OCI-LY1 (cell line): ENCODE measurements around the gene FOXC2.

Experiments used
- H2AFZ ChIP-seq: fragments of 200-600 bp; sonication (generic), shearing (Covaris generic); 2 replicates; pipeline ENCODE4 v1.6.0; 2014; ENCODE audit warnings: antibody characterized with exemption, mild to moderate bottlenecking, low read length
- H3F3A ChIP-seq: fragments of 200-600 bp; sonication (generic), shearing (Covaris generic); 2 replicates; pipeline ENCODE4 v1.6.0; 2014; ENCODE audit warnings: mild to moderate bottlenecking, antibody characterized with exemption, low read length, moderate library complexity; ENCODE audit not compliant: insufficient read depth
- H3K27ac ChIP-seq: fragments of 200-600 bp; sonication (generic); 2 replicates; pipeline ENCODE4 v1.5.1; 2014; ENCODE audit warnings: low read length, mixed run types, mild to moderate bottlenecking, low read depth; ENCODE audit not compliant: poor library complexity, severe bottlenecking
- H3K27me3 ChIP-seq: fragments of 200-600 bp; sonication (generic); 2 replicates; pipeline ENCODE4 v1.6.0; 2014; ENCODE audit warnings: antibody characterized with exemption, mild to moderate bottlenecking, low read length, moderate library complexity; ENCODE audit not compliant: insufficient read depth
- H3K36me3 ChIP-seq: fragments of 200-600 bp; sonication (generic); 2 replicates; pipeline ENCODE4 v1.6.1; 2014; ENCODE audit warnings: mild to moderate bottlenecking, antibody characterized with exemption, low read length, moderate library complexity, mixed read lengths; ENCODE audit not compliant: insufficient read depth
- H3K4me1 ChIP-seq: fragments of 200-600 bp; sonication (generic); 2 replicates; pipeline ENCODE4 v1.5.1; 2014; ENCODE audit warnings: mild to moderate bottlenecking, low read length, moderate library complexity; ENCODE audit not compliant: insufficient read depth, severe bottlenecking
- H3K4me2 ChIP-seq: fragments of 200-600 bp; sonication (generic), shearing (Covaris generic); 2 replicates; pipeline ENCODE4 v1.6.1; 2014; ENCODE audit warnings: low read length
- H3K4me3 ChIP-seq: fragments of 200-600 bp; sonication (generic); 2 replicates; pipeline ENCODE4 v1.5.1; 2014; ENCODE audit warnings: low read length, low read depth, mild to moderate bottlenecking, mixed read lengths; ENCODE audit not compliant: poor library complexity, severe bottlenecking
- H3K79me2 ChIP-seq: fragments of 200-600 bp; shearing (Covaris generic); 2 replicates; pipeline ENCODE4 v1.6.1; 2016; ENCODE audit warnings: mixed run types, low read length, mixed read lengths; ENCODE audit not compliant: insufficient read depth
- H3K9ac ChIP-seq: fragments of 200-600 bp; sonication (generic), shearing (Covaris generic); 2 replicates; pipeline ENCODE4 v1.6.1; 2014; ENCODE audit warnings: mild to moderate bottlenecking, low read length, mixed read lengths
- H3K9me2 ChIP-seq: fragments of 200-600 bp; sonication (generic), shearing (Covaris generic); 2 replicates; pipeline ENCODE4 v1.6.1; 2014; ENCODE audit warnings: low read depth, mild to moderate bottlenecking, low read length, mixed read lengths
- H3K9me3 ChIP-seq: fragments of 200-600 bp; shearing (Covaris generic); 2 replicates; pipeline ENCODE4 v1.6.1; 2014; ENCODE audit warnings: low read length, mixed read lengths
- H4K20me1 ChIP-seq: fragments of 200-600 bp; sonication (generic), shearing (Covaris generic); 2 replicates; pipeline ENCODE4 v1.6.0; 2016; ENCODE audit warnings: mild to moderate bottlenecking, low read length; ENCODE audit not compliant: insufficient read depth
- CTCF ChIP-seq: fragments of 200-600 bp; sonication (generic), shearing (Covaris generic); IDR thresholded peaks from 2 replicates; pipeline ENCODE4 v1.5.1; 2017; ENCODE audit warnings: mild to moderate bottlenecking, antibody characterized with exemption, low read length, moderate library complexity, mixed read lengths
- EZH2 ChIP-seq: fragments of 200-600 bp; sonication (generic), shearing (Covaris generic); IDR thresholded peaks from 2 replicates; pipeline ENCODE4 v1.8.0; 2017; ENCODE audit warnings: borderline replicate concordance, mixed run types, mild to moderate bottlenecking, antibody characterized with exemption, low read length, moderate library complexity, mixed read lengths

FOXC2 gene

GRCh38 chr16:86524029-86524428 lies 42.6 kb upstream of the FOXC2 start:
- no peaks in the 10 kb centered on the region for H3K4me1 ChIP-seq
- no peak overlapping the region for H2AFZ ChIP-seq
- no peak overlapping the region for H3K27ac ChIP-seq
- H3K9me2 ChIP-seq, result no peaks in the 10 kb centered on the region
- H3F3A ChIP-seq, result no peaks in the 10 kb centered on the region
- no peak overlapping the region for H3K4me2 ChIP-seq
- no peaks in the 10 kb centered on the region for H3K36me3 ChIP-seq
- H4K20me1 ChIP-seq, result no peaks in the 10 kb centered on the region
- H3K9ac ChIP-seq, result no peak overlapping the region
- no peaks in the 10 kb centered on the region for H3K27me3 ChIP-seq
- H3K9me3 ChIP-seq, result no peaks in the 10 kb centered on the region
- TF ChIP-seq EZH2 (no peak), CTCF (no peak)
- H3K4me3 ChIP-seq, result no peak overlapping the region
- H3K79me2 ChIP-seq, result no peaks in the 10 kb centered on the region

- no peaks in the 10 kb centered on the region for H4K20me1 ChIP-seq
- H3K9me3 ChIP-seq, result no peaks in the 10 kb centered on the region
- no peak overlapping the region for H3K9ac ChIP-seq
- no peak overlapping the region for H3K4me3 ChIP-seq
- no peaks in the 10 kb centered on the region for H3K9me2 ChIP-seq
- H3K27me3 ChIP-seq, result no peaks in the 10 kb centered on the region
- H3K4me2 ChIP-seq, result no peak overlapping the region
- no peaks in the 10 kb centered on the region for H3F3A ChIP-seq
- no peak overlapping the region for H3K27ac ChIP-seq
- no peaks in the 10 kb centered on the region for H3K4me1 ChIP-seq
- H2AFZ ChIP-seq, result no peak overlapping the region
- H3K36me3 ChIP-seq, result no peaks in the 10 kb centered on the region
- H3K79me2 ChIP-seq, result no peaks in the 10 kb centered on the region
- TF ChIP-seq CTCF, result no peak
- no peak for TF ChIP-seq EZH2
Observed at GRCh38 chr16:86525696-86526095, 40.9 kb upstream of the FOXC2 start.

- Histone ChIP-seq H4K20me1 (no peaks in the 10 kb centered on the region), H3K27me3 (no peaks in the 10 kb centered on the region), H3K9me3 (no peaks in the 10 kb centered on the region), H3K9me2 (no peaks in the 10 kb centered on the region), H3K27ac (no peak overlapping the region), H3K4me1 (no peaks in the 10 kb centered on the region), H3K4me2 (no peak overlapping the region), H3K4me3 (no peak overlapping the region), H3K79me2 (no peaks in the 10 kb centered on the region), H2AFZ (no peak overlapping the region), H3K36me3 (no peaks in the 10 kb centered on the region), H3F3A (no peaks in the 10 kb centered on the region), H3K9ac (no peak overlapping the region)
- no peak for TF ChIP-seq CTCF
- no peak for TF ChIP-seq EZH2
Observed at GRCh38 chr16:86527366-86527765, 39.3 kb upstream of the FOXC2 start.
